Naive thymus-derived CD8-positive, alpha-beta T cell (primary cell): ENCODE data around the gene MEGF11. TPM values are rescaled to one million over a fixed set of nuclear protein-coding genes. Genes with fewer than 3 reads are reported as not detected.
"Not testable (repeated sequence)": the region's sequence is repeated elsewhere in the genome, so short reads cannot be mapped to it uniquely, and the experiment has no call there.

Experiments used
- ATAC-seq, 2 donors: fragments of 150-1000 bp; cut with Tn5 transposase in 1 of 2; sonication (Bioruptor Pico), chemical (Tn5 transposase) in 1 of 2; 1 replicate in 1 of 2; 2 replicates in 1 of 2; pipeline ENCODE4 v1.10.0; 2021; ENCODE audit warnings: mild to moderate bottlenecking in 2 of 2, moderate library complexity in 2 of 2
- POLR2A ChIA-PET: fragments of 350-600 bp; sonication (Branson Sonifier 250); formaldehyde crosslinking; loops from one replicate; lab custom pipeline; 2021; ENCODE audit warnings: antibody characterized with exemption; lab: Charles Lee
- DNase-seq, 10 donors: peaks; one replicate each; pipeline versions ENCODE4 v3.0.0 to v3.0.0-alpha.2; 2020 to 2022
- H3K27ac Mint-ChIP-seq, 10 donors: one replicate each; pipeline ENCODE4 v1.8.0; 2020 to 2022; ENCODE audit warnings: mild to moderate bottlenecking in 10 of 10, mixed read lengths in 10 of 10, moderate library complexity in 4 of 10, inconsistent platforms in 1 of 10
- H3K27me3 Mint-ChIP-seq, 5 donors: one replicate each; pipeline ENCODE4 v1.8.0; 2021 to 2022; ENCODE audit warnings: mixed read lengths in 5 of 5
- H3K36me3 Mint-ChIP-seq, 3 donors: one replicate each; pipeline ENCODE4 v1.8.0; 2020 to 2022; ENCODE audit warnings: mixed read lengths in 3 of 3, mild to moderate bottlenecking in 2 of 3, inconsistent platforms in 1 of 3
- H3K4me1 Mint-ChIP-seq, 4 donors: one replicate each; pipeline ENCODE4 v1.8.0; 2021 to 2022; ENCODE audit warnings: mixed read lengths in 4 of 4
- H3K4me3 Mint-ChIP-seq, 10 donors: one replicate each; pipeline ENCODE4 v1.8.0; 2020 to 2022; ENCODE audit warnings: mild to moderate bottlenecking in 10 of 10, mixed read lengths in 10 of 10, moderate library complexity in 6 of 10, inconsistent platforms in 1 of 10
- H3K9me3 Mint-ChIP-seq, 9 donors: one replicate each; pipeline ENCODE4 v1.8.0; 2020 to 2022; ENCODE audit warnings: mixed read lengths in 9 of 9, mild to moderate bottlenecking in 3 of 9, inconsistent platforms in 1 of 9, moderate library complexity in 1 of 9
- polyA plus RNA-seq, 3 donors: library from polyadenylated mRNA; unstranded; fragments of 300-500 nt; fragmentation: Illumina TruSeq; gene quantifications; one replicate each; pipeline ENCODE4 v1.2.3, GENCODE V29; 2021
- total RNA-seq, 8 experiments: library from RNA in 2 of 8; stranded (reverse) in 2 of 8; gene quantifications; one replicate each; pipeline ENCODE4 v1.2.3 and lab custom pipeline; 2021 to 2026

MEGF11 gene
- total and polyA plus RNA-seq, 5 experiments from 2014 or later = not detected

DNA sequence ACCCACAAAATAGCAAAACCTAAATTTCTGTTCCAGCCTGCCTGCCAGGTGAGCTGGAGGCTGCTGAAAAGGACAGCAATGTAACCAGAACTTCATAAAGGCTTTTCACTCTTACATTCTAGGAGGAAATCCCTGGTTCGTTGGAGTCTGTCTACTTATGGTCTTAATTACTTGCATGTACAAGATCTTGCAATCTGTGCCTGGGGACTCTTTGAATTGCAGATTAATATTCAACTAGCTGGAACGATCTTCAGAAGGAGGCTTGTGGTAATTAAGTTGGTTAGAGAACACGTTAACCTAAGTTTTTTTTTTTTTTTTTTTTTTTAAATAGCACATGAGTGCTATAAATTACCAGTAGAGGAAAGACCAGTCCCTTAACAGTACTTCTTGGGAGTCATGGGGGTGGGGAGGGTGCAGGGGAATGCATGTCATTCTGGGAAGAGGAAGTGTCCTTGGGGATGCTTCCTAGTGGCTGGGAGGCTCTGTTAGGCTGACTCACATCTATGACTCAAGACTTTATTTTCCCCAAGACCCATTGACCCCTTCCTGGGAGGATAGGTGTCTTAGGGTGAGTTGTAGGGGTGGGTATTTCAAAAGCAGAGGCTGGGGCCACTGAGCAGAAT is 244.5 kb downstream of the MEGF11 start:
- Mint-ChIP-seq H3K27ac (no peak overlapping the region), H3K4me3 (no peak overlapping the region), H3K27me3 (peaks cover 6 to 40% (median 21%) of the 10 kb centered on the region in 5 donors), H3K4me1 (no peaks in the 10 kb centered on the region), H3K36me3 (no peaks in the 10 kb centered on the region), H3K9me3 (peaks cover 0 to 3% (median 0%) of the 10 kb centered on the region in 9 donors)
- no peak for ATAC-seq
- POLR2A ChIA-PET = no interaction called here
- DNase-seq = no peak

DNA sequence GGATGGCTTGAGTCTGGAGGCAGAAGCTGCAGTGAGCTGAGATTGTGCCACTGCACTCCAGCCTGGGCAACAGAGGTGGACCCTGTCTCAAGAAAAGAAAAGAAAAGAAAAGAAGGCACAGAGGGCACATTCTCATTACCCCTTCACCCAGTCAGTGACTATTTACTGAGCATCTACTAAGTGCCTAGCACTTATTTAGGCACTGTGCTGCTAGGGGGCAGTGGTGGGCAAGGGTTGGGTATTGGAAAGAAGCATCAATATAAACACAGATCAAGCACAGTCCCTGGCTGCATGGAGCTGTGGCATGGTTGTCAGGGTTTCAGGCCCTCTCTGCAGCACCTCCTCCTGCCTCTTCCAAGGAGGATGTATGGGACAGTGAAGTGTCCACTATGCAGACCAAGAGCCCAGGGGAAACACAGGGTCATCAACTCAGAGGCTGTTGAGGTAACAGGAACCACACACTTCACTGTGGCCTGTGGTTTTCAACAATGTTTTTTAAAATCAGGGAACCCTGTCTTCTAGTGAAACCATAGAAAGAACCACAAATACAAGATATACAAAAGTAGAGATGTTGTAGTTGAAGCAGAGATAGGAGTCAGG is 245.8 kb downstream of the MEGF11 start:
- no peaks in the 10 kb centered on the region for H3K36me3 Mint-ChIP-seq
- ATAC-seq (no peak), DNase-seq (no peak)
- POLR2A ChIA-PET = no interaction called here
- no peak overlapping the region for H3K27ac Mint-ChIP-seq
- no peak overlapping the region for H3K4me3 Mint-ChIP-seq
- H3K27me3 Mint-ChIP-seq = peaks cover 6 to 40% (median 21%) of the 10 kb centered on the region in 5 donors
- peaks cover 0 to 3% (median 0%) of the 10 kb centered on the region in 9 donors for H3K9me3 Mint-ChIP-seq
- no peaks in the 10 kb centered on the region for H3K4me1 Mint-ChIP-seq

DNA sequence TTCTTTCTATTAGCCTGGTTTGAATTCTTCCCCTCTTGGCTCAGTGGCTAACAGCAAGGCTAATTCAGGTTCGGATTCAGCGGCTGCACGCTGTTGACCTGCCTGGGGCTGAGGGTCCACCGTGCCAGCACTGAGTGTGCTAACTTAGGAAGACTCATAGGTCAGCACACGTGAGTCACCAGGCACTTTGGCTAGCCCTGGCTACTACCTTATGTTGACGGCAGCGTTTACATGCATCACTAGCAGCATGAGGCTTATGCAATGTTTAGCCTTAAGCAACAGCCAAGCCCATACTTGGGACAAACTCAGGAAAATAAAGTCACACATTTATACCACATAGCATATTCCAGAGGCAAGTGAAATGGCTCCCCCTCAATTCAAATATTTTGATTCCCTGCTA is 246.6 kb downstream of the MEGF11 start:
- H3K27me3 Mint-ChIP-seq = peaks cover 6 to 40% (median 21%) of the 10 kb centered on the region in 5 donors
- ATAC-seq (no peak), DNase-seq (no peak)
- H3K4me1 Mint-ChIP-seq = peaks cover 0 to 2% (median 0%) of the 10 kb centered on the region in 4 donors
- no peaks in the 10 kb centered on the region for H3K36me3 Mint-ChIP-seq
- peaks cover 0 to 3% (median 0%) of the 10 kb centered on the region in 9 donors for H3K9me3 Mint-ChIP-seq
- H3K4me3 Mint-ChIP-seq = no peak overlapping the region
- POLR2A ChIA-PET = no interaction called here
- H3K27ac Mint-ChIP-seq = no peak overlapping the region

DNA sequence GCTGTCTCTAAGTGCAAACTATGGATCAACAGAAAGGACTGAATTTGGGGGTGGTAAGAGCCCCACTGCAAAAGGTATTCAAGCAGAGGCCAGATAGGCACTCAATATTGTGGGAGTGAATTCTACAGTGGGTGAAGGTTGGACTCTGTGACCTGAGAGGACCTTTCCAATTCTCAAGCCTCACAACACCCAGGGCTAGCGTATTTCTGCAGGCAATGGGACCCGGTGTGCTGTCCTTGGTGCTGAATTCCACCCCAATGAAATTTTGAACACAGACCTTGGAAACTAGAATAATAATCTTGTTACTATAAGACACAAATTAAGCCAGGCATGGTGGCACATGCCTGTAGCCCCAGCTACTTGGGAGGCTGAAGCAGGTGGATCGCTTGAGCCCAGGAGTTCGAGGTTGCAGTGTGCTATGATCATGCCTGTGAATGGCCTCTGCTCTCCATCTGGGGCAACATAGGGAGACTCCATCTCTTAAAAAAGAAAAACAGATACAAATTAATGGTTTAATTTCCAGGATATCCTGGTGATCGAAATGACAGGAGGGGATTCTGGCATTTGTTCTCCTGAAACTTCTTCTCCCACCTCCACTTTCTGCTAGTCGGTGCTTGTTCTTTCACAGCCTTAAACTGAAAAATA is 248.8 kb downstream of the MEGF11 start:
- Mint-ChIP-seq H3K4me3 (no peak overlapping the region), H3K9me3 (peaks cover 0 to 3% (median 0%) of the 10 kb centered on the region in 9 donors), H3K27ac (no peak overlapping the region), H3K4me1 (peaks cover 0 to 2% (median 0%) of the 10 kb centered on the region in 4 donors), H3K27me3 (peaks cover 9 to 45% (median 27%) of the 10 kb centered on the region in 5 donors), H3K36me3 (no peaks in the 10 kb centered on the region)
- DNase-seq (peak in 2 of 10 donors; percentile 3 to 7), ATAC-seq (no peak)
- POLR2A ChIA-PET = no interaction called here

DNA sequence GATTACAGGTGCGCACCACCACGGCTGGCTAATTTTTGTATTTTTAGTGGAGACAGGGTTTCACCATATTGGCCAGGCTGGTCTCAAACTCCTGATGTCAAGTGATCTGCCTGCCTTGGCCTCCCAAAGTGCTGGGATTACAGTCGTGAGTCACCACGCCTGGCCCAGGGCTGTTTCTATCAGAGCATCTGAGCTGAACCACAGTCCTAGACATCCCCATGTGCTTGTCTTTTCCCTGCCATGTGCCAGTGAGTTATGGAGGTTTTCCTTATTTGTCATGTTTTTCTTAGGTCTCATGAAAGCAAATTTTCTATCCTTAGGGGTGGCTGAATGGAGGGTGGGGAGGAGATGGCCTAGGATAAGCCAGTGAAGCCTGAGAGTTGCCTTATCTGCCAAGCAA is 250.4 kb downstream of the MEGF11 start:
- H3K9me3 Mint-ChIP-seq, ATAC-seq, POLR2A ChIA-PET: not testable (repeated sequence)

DNA sequence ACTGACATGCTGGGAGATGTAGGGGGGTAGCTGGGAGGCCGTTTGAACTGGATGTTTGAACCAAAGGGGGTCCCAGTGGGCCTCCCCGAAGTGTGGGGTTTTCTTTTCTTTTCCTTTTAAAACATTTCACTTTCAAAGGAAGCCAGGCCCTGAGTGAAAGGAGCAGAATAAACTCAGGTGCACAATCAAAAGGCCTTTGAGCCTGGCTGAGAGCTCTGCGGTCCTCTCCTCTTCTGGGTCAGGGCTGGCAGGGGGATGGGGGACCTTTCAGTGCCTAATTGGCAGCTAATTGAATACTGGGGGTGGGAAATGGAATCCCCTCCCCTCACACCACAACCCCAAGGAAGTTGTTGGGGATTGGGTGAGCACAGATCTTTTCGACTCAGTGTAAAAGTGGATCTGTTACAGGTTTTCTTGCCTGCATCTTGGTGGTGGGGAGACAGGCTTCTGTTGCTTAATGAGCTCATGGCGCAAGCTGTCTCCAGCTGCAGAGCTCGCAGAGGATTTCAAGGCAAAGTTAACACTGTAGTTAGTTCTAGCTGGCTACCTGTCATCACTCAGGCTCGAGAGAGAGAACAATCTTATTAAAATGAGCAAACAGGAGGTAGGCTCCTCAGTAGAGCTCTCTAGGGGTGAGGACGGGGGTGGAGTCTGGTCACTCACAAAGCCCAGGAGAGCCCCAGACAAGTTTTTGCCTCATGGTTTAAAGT is 251.7 kb downstream of the MEGF11 start:
- DNase-seq (no peak), ATAC-seq (no peak)
- POLR2A ChIA-PET = no interaction called here
- no peak overlapping the region for H3K27ac Mint-ChIP-seq
- no peak overlapping the region for H3K4me3 Mint-ChIP-seq
- H3K27me3 Mint-ChIP-seq = peaks cover 8 to 38% (median 25%) of the 10 kb centered on the region in 5 donors
- no peaks in the 10 kb centered on the region for H3K36me3 Mint-ChIP-seq
- no peaks in the 10 kb centered on the region for H3K9me3 Mint-ChIP-seq
- H3K4me1 Mint-ChIP-seq = peaks cover 0 to 2% (median 0%) of the 10 kb centered on the region in 4 donors

More for the DNA sequence above, 250.4 kb downstream of the MEGF11 start:
- not testable (repeated sequence) for H3K4me1 Mint-ChIP-seq, H3K27ac Mint-ChIP-seq, H3K36me3 Mint-ChIP-seq, H3K4me3 Mint-ChIP-seq, DNase-seq
- H3K27me3 Mint-ChIP-seq = peaks cover 9 to 50% (median 27%) of the 10 kb centered on the region in 5 donors

DNA sequence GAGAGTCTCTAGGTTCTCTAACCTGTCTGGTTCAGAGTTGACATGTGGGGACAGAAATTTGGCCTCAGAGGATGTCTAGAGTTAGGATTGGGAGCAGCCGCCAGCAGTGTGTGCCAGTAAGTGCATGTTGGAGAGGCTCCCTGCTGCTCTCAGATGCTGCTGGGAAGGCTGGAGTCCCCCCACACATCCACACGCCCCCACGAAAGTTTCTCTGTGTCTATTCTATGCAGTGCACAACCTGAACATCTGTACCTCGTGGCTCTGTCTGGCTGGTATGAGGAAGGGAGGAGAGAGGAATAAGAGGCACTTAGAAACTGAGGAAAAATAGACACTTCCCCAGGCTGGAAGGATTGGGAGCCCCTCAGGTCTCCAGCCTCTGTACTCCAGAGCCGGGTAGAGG is 252.5 kb downstream of the MEGF11 start:
- no peak for DNase-seq
- H3K36me3 Mint-ChIP-seq = no peaks in the 10 kb centered on the region
- ATAC-seq = no peak
- no peaks in the 10 kb centered on the region for H3K9me3 Mint-ChIP-seq
- peaks cover 0 to 2% (median 0%) of the 10 kb centered on the region in 4 donors for H3K4me1 Mint-ChIP-seq
- H3K27me3 Mint-ChIP-seq = peaks cover 7 to 30% (median 23%) of the 10 kb centered on the region in 5 donors
- POLR2A ChIA-PET = interaction anchor here (0.7 kb wide), 2 partner anchors 125 to 524 kb away, joined by 3 to 4 read pairs; no protein-coding TSS in a partner anchor
- H3K4me3 Mint-ChIP-seq = no peak overlapping the region
- no peak overlapping the region for H3K27ac Mint-ChIP-seq

DNA sequence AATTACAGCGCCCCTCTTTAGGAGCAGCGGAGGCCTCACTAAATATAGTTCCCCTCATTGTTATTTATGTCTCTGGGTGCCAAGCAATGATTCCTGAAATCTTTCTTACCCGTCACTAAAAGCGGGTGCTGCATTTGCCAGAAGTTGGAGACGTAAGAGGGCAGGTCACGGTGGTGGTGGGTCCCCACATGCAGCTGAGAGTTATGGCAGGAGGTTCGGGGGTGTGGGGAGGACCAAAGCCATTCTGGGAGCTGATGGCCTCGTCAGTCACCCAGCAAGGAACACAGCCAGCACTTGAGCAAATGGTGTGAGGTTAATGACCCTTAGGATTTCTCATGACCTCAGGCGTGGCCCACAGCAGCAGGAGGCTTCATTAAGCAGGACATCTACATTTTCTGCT is 255.1 kb downstream of the MEGF11 start:
- H3K27me3 Mint-ChIP-seq = peaks cover 9 to 36% (median 19%) of the 10 kb centered on the region in 5 donors
- no peak overlapping the region for H3K27ac Mint-ChIP-seq
- ATAC-seq (no peak), DNase-seq (no peak)
- H3K36me3 Mint-ChIP-seq = no peaks in the 10 kb centered on the region
- POLR2A ChIA-PET = interaction anchor here (0.6 kb wide), 1 partner anchor 14 kb away, joined by 3 read pairs; no protein-coding TSS in a partner anchor
- no peak overlapping the region for H3K4me3 Mint-ChIP-seq
- H3K9me3 Mint-ChIP-seq = no peaks in the 10 kb centered on the region
- peaks cover 0 to 2% (median 0%) of the 10 kb centered on the region in 4 donors for H3K4me1 Mint-ChIP-seq

DNA sequence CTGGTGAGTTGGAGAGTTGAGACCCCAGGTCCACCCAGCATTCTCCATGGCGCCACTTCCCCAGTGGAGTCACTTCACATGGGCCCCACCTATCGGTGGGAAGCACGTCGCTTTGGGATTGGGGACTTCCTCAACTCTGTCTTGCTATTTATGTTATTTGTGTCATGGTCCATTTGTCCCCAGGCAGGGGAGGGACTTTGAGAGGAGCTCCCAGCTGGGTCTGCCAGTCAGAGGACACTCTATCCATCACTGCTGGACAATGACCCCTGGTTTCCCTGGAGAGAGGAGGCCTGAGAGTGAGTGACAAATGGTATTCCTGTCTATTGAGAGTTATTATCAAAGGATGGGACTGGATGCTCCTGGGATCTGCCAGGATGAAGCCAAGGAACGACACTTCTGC is 256.6 kb downstream of the MEGF11 start:
- no peak overlapping the region for H3K27ac Mint-ChIP-seq
- POLR2A ChIA-PET = no interaction called here
- H3K9me3 Mint-ChIP-seq = no peaks in the 10 kb centered on the region
- no peaks in the 10 kb centered on the region for H3K4me1 Mint-ChIP-seq
- peaks cover 9 to 45% (median 22%) of the 10 kb centered on the region in 5 donors for H3K27me3 Mint-ChIP-seq
- H3K4me3 Mint-ChIP-seq = no peak overlapping the region
- ATAC-seq (no peak), DNase-seq (no peak)
- H3K36me3 Mint-ChIP-seq = no peaks in the 10 kb centered on the region

DNA sequence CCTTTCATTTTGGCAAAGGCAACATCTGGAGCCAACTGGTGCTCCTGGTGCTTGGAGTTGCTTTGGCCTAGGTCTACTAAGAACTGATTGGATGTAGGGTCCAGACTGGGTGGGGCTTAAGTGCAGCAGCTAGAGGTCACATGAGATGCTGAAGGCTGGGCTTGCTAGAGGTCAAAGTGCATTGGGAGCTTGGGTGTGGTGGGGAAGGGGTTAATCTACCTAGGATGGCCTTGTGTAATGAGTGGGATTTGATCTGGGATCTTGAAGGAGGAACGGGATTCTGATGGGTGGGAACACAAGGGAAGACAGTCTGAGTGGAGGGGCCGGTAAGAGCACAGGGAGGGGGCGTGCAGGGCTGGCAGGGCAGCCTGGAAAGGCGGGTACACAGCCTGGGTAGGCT is 258.7 kb downstream of the MEGF11 start:
- H3K27me3 Mint-ChIP-seq = peaks cover 5 to 53% (median 22%) of the 10 kb centered on the region in 5 donors
- H3K4me3 Mint-ChIP-seq = no peak overlapping the region
- no peak for DNase-seq

DNA sequence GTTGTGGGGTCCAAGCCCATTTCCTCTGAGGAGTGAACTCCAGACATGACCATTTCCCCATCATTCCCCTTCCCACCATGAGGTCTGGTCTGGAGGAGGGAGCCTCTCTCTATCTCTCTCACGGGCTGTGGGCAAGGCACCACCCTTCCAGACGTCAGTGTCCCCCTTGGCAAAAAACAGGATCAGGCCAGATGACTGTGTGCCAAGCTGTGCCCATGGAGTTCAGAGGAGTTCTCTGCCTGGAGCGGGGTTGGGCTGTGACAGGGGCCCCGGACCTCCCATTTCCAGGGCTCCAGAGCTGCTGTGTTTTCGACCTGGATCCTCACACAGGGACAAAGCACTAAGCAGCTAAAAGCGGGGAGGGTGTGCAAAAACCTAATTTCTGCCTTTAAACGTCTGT is 259.8 kb downstream of the MEGF11 start:
- H3K4me1 Mint-ChIP-seq = no peaks in the 10 kb centered on the region
- peaks cover 5 to 54% (median 24%) of the 10 kb centered on the region in 5 donors for H3K27me3 Mint-ChIP-seq
- peak overlapping the region in 1 of 10 donors; percentile 59 for H3K27ac Mint-ChIP-seq
- ATAC-seq = no peak
- H3K4me3 Mint-ChIP-seq = no peak overlapping the region
- no peak for DNase-seq
- H3K36me3 Mint-ChIP-seq = no peaks in the 10 kb centered on the region
- POLR2A ChIA-PET = no interaction called here
- no peaks in the 10 kb centered on the region for H3K9me3 Mint-ChIP-seq

More for the DNA sequence above, 258.7 kb downstream of the MEGF11 start:
- H3K4me1 Mint-ChIP-seq = no peaks in the 10 kb centered on the region
- no peak for ATAC-seq
- H3K36me3 Mint-ChIP-seq = no peaks in the 10 kb centered on the region
- no peaks in the 10 kb centered on the region for H3K9me3 Mint-ChIP-seq
- POLR2A ChIA-PET = no interaction called here
- H3K27ac Mint-ChIP-seq = no peak overlapping the region

DNA sequence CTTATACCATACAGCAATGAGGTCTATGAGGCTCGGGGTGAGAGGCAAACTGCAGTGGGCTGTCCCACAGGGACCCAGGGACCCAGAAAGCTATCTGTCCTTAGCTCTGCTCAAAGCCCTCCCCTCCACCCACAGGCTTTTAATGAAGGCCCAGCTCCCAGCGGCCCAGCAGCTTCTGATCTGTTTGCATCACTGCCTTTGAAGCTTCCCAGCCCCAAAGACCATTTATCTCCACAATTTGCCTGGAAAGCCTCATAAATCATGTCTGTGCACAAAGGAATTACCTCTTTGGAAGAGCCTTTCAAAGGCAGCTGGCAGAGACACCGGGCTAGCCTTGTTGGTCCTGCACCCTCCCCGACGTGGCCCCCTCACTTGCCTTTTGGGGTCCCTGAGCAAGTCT is 260.3 kb downstream of the MEGF11 start:
- DNase-seq (no peak), ATAC-seq (no peak)
- H3K4me3 Mint-ChIP-seq = no peak overlapping the region
- H3K27me3 Mint-ChIP-seq = peaks cover 6 to 60% (median 26%) of the 10 kb centered on the region in 5 donors
- H3K27ac Mint-ChIP-seq = no peak overlapping the region
- no peaks in the 10 kb centered on the region for H3K9me3 Mint-ChIP-seq
- H3K4me1 Mint-ChIP-seq = no peaks in the 10 kb centered on the region
- POLR2A ChIA-PET = no interaction called here
- H3K36me3 Mint-ChIP-seq = no peaks in the 10 kb centered on the region
